Type B pancreatic cell (in vitro differentiated cells): Measurements from ENCODE around the gene UBA7. TPM values are rescaled to one million over a fixed set of nuclear protein-coding genes. Genes with fewer than 3 reads are reported as not detected.

Source experiments
- DNase-seq: peaks from one replicate; pipeline ENCODE4 v3.0.0; 2021; ENCODE audit warnings: mixed read lengths; ENCODE audit not compliant: unreplicated experiment; ENCODE audit errors: extremely low spot score
- H3K27ac Mint-ChIP-seq: 2 replicates; pipeline ENCODE4 v1.8.0; 2021; ENCODE audit warnings: mild to moderate bottlenecking, mixed read lengths
- H3K27me3 Mint-ChIP-seq: 2 replicates; pipeline ENCODE4 v1.8.0; 2021; ENCODE audit warnings: mixed read lengths
- H3K36me3 Mint-ChIP-seq: 2 replicates; pipeline ENCODE4 v1.8.0; 2021; ENCODE audit warnings: mixed read lengths
- H3K4me1 Mint-ChIP-seq: one replicate; pipeline ENCODE4 v1.8.0; 2021; ENCODE audit warnings: mixed read lengths; ENCODE audit not compliant: unreplicated experiment
- H3K4me3 Mint-ChIP-seq: 2 replicates; pipeline ENCODE4 v1.8.0; 2021; ENCODE audit warnings: mild to moderate bottlenecking, mixed read lengths
- H3K9me3 Mint-ChIP-seq: 2 replicates; pipeline ENCODE4 v1.8.0; 2021; ENCODE audit warnings: mixed read lengths
- CTCF ChIP-seq: fragments of 200-600 bp; sonication (generic); conservative IDR thresholded peaks from 2 replicates; pipeline ENCODE4 v1.5.0; 2021; ENCODE audit warnings: antibody characterized with exemption, mild to moderate bottlenecking
- long read RNA-seq: library from polyadenylated mRNA; unstranded; transcript quantifications from one replicate; pipeline ENCODE4 v2.0.0, GENCODE V29; 2020
- total RNA-seq: library from RNA; stranded (reverse); gene quantifications from 2 replicates; pipeline ENCODE4 v1.2.1, GENCODE V29; 2021; ENCODE audit warnings: low replicate concordance

The UBA7 gene
- 4.6 and 8.2 TPM in 2 replicates for total RNA-seq
- long read RNA-seq, partial matches to known transcripts: 0 of 3 reads
- long read RNA-seq, other reads (novel, unspliced or antisense): 1 of 3 reads

GRCh38 chr3:49813497-49814174 lies at the start of gene UBA7:
TSS of gene UBA7 (minus strand) at chr3:49813953. CDS start at chr3:49813787, 166 bp downstream.
- Mint-ChIP-seq H3K4me3 (no peak within 1 kb of the TSS), H3K9me3 (no peaks in the 10 kb centered on the region), H3K36me3 (no peaks in the 10 kb centered on the region), H3K4me1 (peaks cover 8% of the 10 kb centered on the region), H3K27me3 (no peaks in the 10 kb centered on the region), H3K27ac (no peak within 1 kb of the TSS)
- DNase-seq: no peak
- no peak for TF ChIP-seq CTCF

GRCh38 chr3:49859576-49860305 lies 46.0 kb upstream of the UBA7 start:
- no peak overlapping the region for H3K4me3 Mint-ChIP-seq
- no peaks in the 10 kb centered on the region for H3K36me3 Mint-ChIP-seq
- no peaks in the 10 kb centered on the region for H3K9me3 Mint-ChIP-seq
- H3K27ac Mint-ChIP-seq: no peak overlapping the region
- peaks cover 24% of the 10 kb centered on the region for H3K27me3 Mint-ChIP-seq
- no peak for DNase-seq
- no peak for TF ChIP-seq CTCF
- no peaks in the 10 kb centered on the region for H3K4me1 Mint-ChIP-seq

GRCh38 chr3:49856181-49857005 lies 42.6 kb upstream of the UBA7 start, which contains the start of gene TRAIP:
TSS of gene TRAIP (minus strand) at chr3:49856564. CDS start at chr3:49856453, 111 bp downstream.
- no peaks in the 10 kb centered on the region for H3K9me3 Mint-ChIP-seq
- no peaks in the 10 kb centered on the region for H3K27me3 Mint-ChIP-seq
- H3K36me3 Mint-ChIP-seq: no peaks in the 10 kb centered on the region
- peak within 1 kb of the TSS; percentile 92 for H3K4me3 Mint-ChIP-seq
- no peak for TF ChIP-seq CTCF
- peak; percentile 95 for DNase-seq
- H3K27ac Mint-ChIP-seq: peak within 1 kb of the TSS; percentile 77
- H3K4me1 Mint-ChIP-seq: no peaks in the 10 kb centered on the region

- H3K4me3 Mint-ChIP-seq: peak overlapping the region; percentile 92
- TF ChIP-seq CTCF: no peak
- H3K9me3 Mint-ChIP-seq: no peaks in the 10 kb centered on the region
- H3K27ac Mint-ChIP-seq: no peak overlapping the region
- no peak for DNase-seq
- H3K27me3 Mint-ChIP-seq: no peaks in the 10 kb centered on the region
- H3K36me3 Mint-ChIP-seq: no peaks in the 10 kb centered on the region
- H3K4me1 Mint-ChIP-seq: no peaks in the 10 kb centered on the region
These were observed 41.9 kb upstream of the UBA7 start for GRCh38 chr3:49855662-49856061.

GRCh38 chr3:49845694-49846093 lies 31.9 kb upstream of the UBA7 start:
- H3K36me3 Mint-ChIP-seq: no peaks in the 10 kb centered on the region
- no peak overlapping the region for H3K27ac Mint-ChIP-seq
- H3K9me3 Mint-ChIP-seq: no peaks in the 10 kb centered on the region
- H3K4me1 Mint-ChIP-seq: peaks cover 6% of the 10 kb centered on the region
- no peak overlapping the region for H3K4me3 Mint-ChIP-seq
- DNase-seq: no peak
- no peaks in the 10 kb centered on the region for H3K27me3 Mint-ChIP-seq
- no peak for TF ChIP-seq CTCF
